Dedifferentiated amniotic fluid mesenchymal stem cell (primary cell): ENCODE results near the gene DHX58.

Experiments
- DNase-seq: peaks from one replicate; pipeline ENCODE4 v3.0.0-alpha.2; 2016; ENCODE audit errors: extremely low spot score

The DHX58 gene

DNA sequence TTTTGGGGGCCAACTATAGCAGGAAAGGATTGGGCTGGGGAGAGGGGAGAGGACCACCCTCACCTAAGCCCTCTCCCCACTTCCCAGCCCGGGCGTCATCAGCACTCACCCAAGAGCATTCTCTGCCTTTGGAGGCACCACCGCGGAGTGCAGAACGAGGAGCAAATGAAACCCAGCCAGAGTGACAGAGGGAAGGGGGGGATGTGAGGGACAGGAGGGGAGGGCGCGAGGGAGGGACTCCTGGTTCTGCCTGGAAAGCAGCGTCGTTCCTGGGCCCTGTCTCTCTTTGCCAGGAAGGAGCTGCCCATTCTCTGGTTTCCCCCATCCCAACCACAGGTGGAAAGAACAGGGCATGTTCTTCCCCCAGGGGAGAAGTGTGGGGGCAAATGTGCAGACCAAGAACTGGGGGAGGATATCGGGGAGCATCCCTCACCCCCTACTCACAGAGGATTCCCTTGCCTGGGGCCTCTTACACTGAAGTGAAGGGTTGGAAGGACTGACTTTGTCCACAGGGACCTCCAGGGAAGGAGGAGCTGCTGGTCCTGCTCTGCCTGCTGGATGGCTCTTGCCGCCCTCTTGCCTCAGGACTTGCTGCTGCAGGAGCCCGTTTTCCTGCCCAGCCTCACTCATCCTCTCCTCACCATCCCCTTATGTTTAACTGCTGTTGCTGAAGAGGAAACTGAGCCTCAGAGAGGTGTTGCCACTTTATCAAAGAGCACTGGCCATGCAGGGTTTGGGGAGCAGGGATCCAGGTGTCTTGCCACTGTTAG lies 58.6 kb downstream of the DHX58 start:
- no peak for DNase-seq

DNA sequence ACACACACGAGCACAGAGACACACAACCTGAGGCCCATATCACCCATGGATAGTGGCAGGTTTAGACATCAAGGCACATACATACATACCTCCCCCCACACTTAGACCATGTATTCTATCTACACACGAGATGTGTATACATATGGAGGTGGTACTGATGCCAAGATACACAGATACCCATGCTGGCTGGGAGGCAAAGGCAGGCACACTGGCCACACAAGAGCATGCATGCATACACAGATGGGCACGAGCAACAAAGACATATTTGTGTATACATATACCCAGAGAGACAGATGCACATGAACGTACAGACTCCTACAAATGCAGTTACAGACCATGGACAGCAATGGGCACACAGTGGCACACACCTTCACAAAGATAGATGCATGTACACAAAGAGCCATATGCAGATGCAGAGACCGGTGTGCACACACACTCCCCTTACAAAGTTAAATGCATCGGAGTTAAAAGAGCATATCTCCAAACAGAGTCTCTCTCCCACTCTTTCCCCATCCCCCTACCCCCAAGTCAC lies 60.1 kb downstream of the DHX58 start:
- no peak for DNase-seq

DNA sequence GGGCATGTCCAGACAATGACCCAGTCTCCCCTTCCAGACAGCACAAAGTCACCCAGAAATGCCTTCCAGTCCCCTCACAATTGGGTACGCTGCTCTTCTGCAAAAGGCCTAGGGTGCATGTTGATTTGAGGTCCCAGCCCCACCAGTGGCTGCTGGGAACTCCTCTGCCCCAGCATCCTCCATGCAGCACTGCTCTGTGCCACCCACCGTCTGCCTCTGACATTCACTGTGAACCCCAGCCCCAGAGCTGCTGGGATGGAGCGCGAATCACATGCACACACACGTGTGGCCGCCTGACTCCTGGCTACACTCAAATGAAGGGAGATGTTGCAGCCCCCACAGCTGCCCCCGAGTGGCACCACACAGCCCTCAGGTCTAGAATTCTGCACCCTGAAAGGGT lies 60.9 kb downstream of the DHX58 start:
- no peak for DNase-seq
